ENCODE results near the gene SH3PXD2B.
"Not testable (repeated sequence)": the region's sequence is repeated elsewhere in the genome, so short reads cannot be mapped to it uniquely, and the experiment has no call there.

Gene SH3PXD2B

GRCh38 chr5:172402531-172403188, 51.7 kb downstream of the SH3PXD2B start:
- DNase-seq (ENCODE audit: low read depth in 1 of 2, low spot score in 1 of 2) = no peak
- Histone ChIP-seq H3K27me3 (ENCODE audit: insufficient read depth, poor library complexity, severe bottlenecking) (peaks cover 4% of the 10 kb centered on the region), H3K4me3 (replicated peaks; ENCODE audit: insufficient read depth, low read length) (no peak overlapping the region), H3K27ac (replicated peaks) (no peak overlapping the region)
- TF ChIP-seq GABPA (IDR thresholded peaks at IDR 0.05; ENCODE audit: low read depth) (no peak), SPI1 (IDR thresholded peaks at IDR 0.05; ENCODE audit: borderline replicate concordance, low read depth) (no peak), CTCF (IDR thresholded peaks at IDR 0.05; ENCODE audit: insufficient read depth, low read length) (no peak), POLR2AphosphoS5 (IDR thresholded peaks at IDR 0.05; ENCODE audit: low read depth) (no peak), REST (IDR thresholded peaks at IDR 0.05; ENCODE audit: insufficient replicate concordance, low read depth) (no peak)

- not testable (repeated sequence) for H3K27ac ChIP-seq (replicated peaks); H3K4me3 ChIP-seq (replicated peaks; ENCODE audit: insufficient read depth, low read length); DNase-seq (ENCODE audit: low read depth in 1 of 2, low spot score in 1 of 2); H3K27me3 ChIP-seq (ENCODE audit: insufficient read depth, poor library complexity, severe bottlenecking)
Observed at GRCh38 chr5:172402031-172402430, 52.3 kb downstream of the SH3PXD2B start.

DNA sequence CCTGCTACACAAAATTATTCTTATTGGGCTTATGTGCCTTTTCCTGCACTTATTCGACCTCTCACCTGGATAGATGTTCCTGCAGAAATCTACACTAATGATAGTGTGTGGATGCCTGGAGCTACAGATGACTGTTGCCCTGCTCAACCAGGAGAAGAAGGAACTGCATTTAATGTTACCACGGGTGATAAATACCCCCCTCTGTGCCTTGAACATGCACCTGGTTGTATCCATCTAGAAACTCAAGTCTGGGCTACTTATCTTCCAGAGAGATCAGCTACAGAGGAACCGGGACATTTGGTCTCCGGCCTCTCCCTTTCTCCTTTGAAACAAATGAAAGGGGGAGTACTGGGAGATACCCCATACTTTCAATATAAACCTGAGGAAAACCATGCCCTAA, 54.5 kb downstream of the SH3PXD2B start:
- DNase-seq (ENCODE audit: low read depth in 1 of 2, low spot score in 1 of 2) = no peak
- Histone ChIP-seq H3K4me3 (replicated peaks; ENCODE audit: insufficient read depth, low read length) (no peak overlapping the region), H3K27ac (replicated peaks) (no peak overlapping the region), H3K27me3 (ENCODE audit: insufficient read depth, poor library complexity, severe bottlenecking) (no peaks in the 10 kb centered on the region)
- TF ChIP-seq REST (IDR thresholded peaks at IDR 0.05; ENCODE audit: insufficient replicate concordance, low read depth) (no peak), GABPA (IDR thresholded peaks at IDR 0.05; ENCODE audit: low read depth) (no peak), SPI1 (IDR thresholded peaks at IDR 0.05; ENCODE audit: borderline replicate concordance, low read depth) (no peak), CTCF (IDR thresholded peaks at IDR 0.05; ENCODE audit: insufficient read depth, low read length) (no peak), POLR2AphosphoS5 (IDR thresholded peaks at IDR 0.05; ENCODE audit: low read depth) (no peak)

DNA sequence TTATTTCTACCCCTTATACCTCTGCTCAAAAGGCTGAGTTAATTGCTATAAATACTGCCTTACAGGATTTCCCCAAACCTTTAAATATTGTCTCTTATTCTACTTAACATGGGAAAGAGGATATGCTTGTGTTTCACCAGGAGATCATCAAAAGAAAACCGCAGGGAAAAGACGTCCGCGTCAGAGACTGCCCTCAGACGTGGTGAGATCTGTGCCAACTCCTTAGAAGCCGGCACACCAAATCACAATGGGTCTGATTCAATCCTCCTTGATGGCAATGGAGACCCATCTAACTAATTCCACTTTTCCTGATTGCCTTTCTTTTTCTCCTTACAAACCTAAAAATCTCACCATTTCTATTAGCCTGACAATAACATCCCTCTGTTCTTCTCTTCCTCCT, 55.0 kb downstream of the SH3PXD2B start:
- DNase-seq (ENCODE audit: low read depth in 1 of 2, low spot score in 1 of 2) = no peak
- Histone ChIP-seq H3K27me3 (ENCODE audit: insufficient read depth, poor library complexity, severe bottlenecking) (peaks cover 2% of the 10 kb centered on the region), H3K4me3 (replicated peaks; ENCODE audit: insufficient read depth, low read length) (no peak overlapping the region), H3K27ac (replicated peaks) (no peak overlapping the region)
- TF ChIP-seq REST (IDR thresholded peaks at IDR 0.05; ENCODE audit: insufficient replicate concordance, low read depth) (no peak), CTCF (IDR thresholded peaks at IDR 0.05; ENCODE audit: insufficient read depth, low read length) (no peak), POLR2AphosphoS5 (IDR thresholded peaks at IDR 0.05; ENCODE audit: low read depth) (no peak), SPI1 (IDR thresholded peaks at IDR 0.05; ENCODE audit: borderline replicate concordance, low read depth) (no peak), GABPA (IDR thresholded peaks at IDR 0.05; ENCODE audit: low read depth) (no peak)

DNA sequence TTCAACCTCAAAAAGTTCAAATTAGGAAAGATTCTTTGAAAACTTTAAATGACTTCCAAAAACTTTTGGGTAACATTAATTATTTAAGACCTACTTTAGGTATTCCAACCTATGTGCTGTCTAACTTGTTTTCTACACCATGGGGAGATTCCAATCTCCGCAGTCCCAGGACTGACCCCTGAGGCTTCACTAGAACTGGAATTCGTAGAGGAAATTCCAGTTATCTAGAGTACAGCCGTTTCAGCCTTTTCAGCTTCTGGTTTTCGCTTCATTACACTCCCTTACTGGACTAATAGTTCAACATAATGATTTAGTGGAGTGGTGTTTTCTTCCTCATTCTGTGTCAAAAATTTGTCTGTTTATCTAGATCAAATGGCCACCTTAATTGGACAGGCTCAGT, 55.7 kb downstream of the SH3PXD2B start:
- DNase-seq (ENCODE audit: low read depth in 1 of 2, low spot score in 1 of 2); H3K27ac ChIP-seq (replicated peaks); H3K4me3 ChIP-seq (replicated peaks; ENCODE audit: insufficient read depth, low read length): not testable (repeated sequence)

DNA sequence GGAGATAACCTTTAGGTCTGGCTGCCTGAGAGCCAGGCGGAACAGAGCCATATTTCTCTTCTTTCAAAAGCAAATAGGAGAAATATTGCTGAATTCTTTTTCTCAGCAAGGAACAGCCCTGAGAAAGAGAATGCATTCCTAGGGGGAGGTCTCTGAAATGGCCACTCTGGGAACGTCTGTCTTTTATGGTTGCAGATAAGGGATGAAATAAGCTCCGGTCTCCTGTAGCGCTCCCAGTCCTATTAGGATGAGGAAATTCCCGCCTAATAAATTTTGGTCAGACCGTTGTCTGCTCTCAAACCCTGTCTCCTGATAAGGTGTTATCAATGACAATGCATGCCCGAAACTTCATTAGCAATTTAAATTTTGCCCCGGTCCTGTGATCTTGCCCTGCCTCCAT, 57.3 kb downstream of the SH3PXD2B start:
- not testable (repeated sequence) for H3K4me3 ChIP-seq (replicated peaks; ENCODE audit: insufficient read depth, low read length); H3K27ac ChIP-seq (replicated peaks); H3K27me3 ChIP-seq (ENCODE audit: insufficient read depth, poor library complexity, severe bottlenecking); DNase-seq (ENCODE audit: low read depth in 1 of 2, low spot score in 1 of 2)

More for the DNA sequence above, 55.7 kb downstream of the SH3PXD2B start:
- H3K27me3 ChIP-seq (ENCODE audit: insufficient read depth, poor library complexity, severe bottlenecking) = not testable (repeated sequence)
